Measurements from ENCODE around the gene GRHL1.

Gene GRHL1

GRCh38 chr2:9994462-9994861 lies 43.0 kb downstream of the GRHL1 start:
- no peak for TF ChIP-seq CTCF (IDR thresholded peaks at IDR 0.05; ENCODE audit: low read depth, low read length, missing control alignments)
- H3K36me3 ChIP-seq (replicated peaks), result no peaks in the 10 kb centered on the region
- DNase-seq, result no peak
- no peaks in the 10 kb centered on the region for H3K27me3 ChIP-seq (replicated peaks)
- no peak overlapping the region for H3K4me3 ChIP-seq (ENCODE audit: low read depth, low read length)
- H3K27ac ChIP-seq, result no peak overlapping the region
- in situ Hi-C loops (cut with HindIII; ENCODE audit: low pct_ligation_motif_present, low sequenced_read_pairs), result no loop called here

GRCh38 chr2:9995059-9995458 lies 43.6 kb downstream of the GRHL1 start:
- no peak overlapping the region for H3K27ac ChIP-seq
- no peaks in the 10 kb centered on the region for H3K36me3 ChIP-seq (replicated peaks)
- no peak for TF ChIP-seq CTCF (IDR thresholded peaks at IDR 0.05; ENCODE audit: low read depth, low read length, missing control alignments)
- in situ Hi-C loops (cut with HindIII; ENCODE audit: low pct_ligation_motif_present, low sequenced_read_pairs), result no loop called here
- no peaks in the 10 kb centered on the region for H3K27me3 ChIP-seq (replicated peaks)
- no peak overlapping the region for H3K4me3 ChIP-seq (ENCODE audit: low read depth, low read length)
- DNase-seq, result no peak

- in situ Hi-C loops (cut with HindIII; ENCODE audit: low pct_ligation_motif_present, low sequenced_read_pairs), result no loop called here
- no peak overlapping the region for H3K27ac ChIP-seq
- TF ChIP-seq CTCF (IDR thresholded peaks at IDR 0.05; ENCODE audit: low read depth, low read length, missing control alignments), result no peak
- no peaks in the 10 kb centered on the region for H3K27me3 ChIP-seq (replicated peaks)
- DNase-seq, result no peak
- no peak overlapping the region for H3K4me3 ChIP-seq (ENCODE audit: low read depth, low read length)
- no peaks in the 10 kb centered on the region for H3K36me3 ChIP-seq (replicated peaks)
These were observed 44.8 kb downstream of the GRHL1 start for GRCh38 chr2:9996321-9996720.

- DNase-seq, result no peak
- no peak for TF ChIP-seq CTCF (IDR thresholded peaks at IDR 0.05; ENCODE audit: low read depth, low read length, missing control alignments)
- no peak overlapping the region for H3K4me3 ChIP-seq (ENCODE audit: low read depth, low read length)
- no peaks in the 10 kb centered on the region for H3K27me3 ChIP-seq (replicated peaks)
- H3K27ac ChIP-seq, result no peak overlapping the region
- in situ Hi-C loops (cut with HindIII; ENCODE audit: low pct_ligation_motif_present, low sequenced_read_pairs), result no loop called here
- no peaks in the 10 kb centered on the region for H3K36me3 ChIP-seq (replicated peaks)
These were observed 46.4 kb downstream of the GRHL1 start for GRCh38 chr2:9997936-9998335.

- Histone ChIP-seq H3K36me3 (replicated peaks) (no peaks in the 10 kb centered on the region), H3K27me3 (replicated peaks) (no peaks in the 10 kb centered on the region), H3K27ac (no peak overlapping the region), H3K4me3 (ENCODE audit: low read depth, low read length) (no peak overlapping the region)
- DNase-seq, result no peak
- in situ Hi-C loops (cut with HindIII; ENCODE audit: low pct_ligation_motif_present, low sequenced_read_pairs), result no loop called here
- TF ChIP-seq CTCF (IDR thresholded peaks at IDR 0.05; ENCODE audit: low read depth, low read length, missing control alignments), result no peak
These were observed 47.6 kb downstream of the GRHL1 start for GRCh38 chr2:9998916-9999654.

- in situ Hi-C loops (cut with HindIII; ENCODE audit: low pct_ligation_motif_present, low sequenced_read_pairs), result no loop called here
- TF ChIP-seq CTCF (IDR thresholded peaks at IDR 0.05; ENCODE audit: low read depth, low read length, missing control alignments), result no peak
- no peak overlapping the region for H3K27ac ChIP-seq
- no peaks in the 10 kb centered on the region for H3K36me3 ChIP-seq (replicated peaks)
- DNase-seq, result no peak
- no peaks in the 10 kb centered on the region for H3K27me3 ChIP-seq (replicated peaks)
- no peak overlapping the region for H3K4me3 ChIP-seq (ENCODE audit: low read depth, low read length)
These were observed 48.2 kb downstream of the GRHL1 start for GRCh38 chr2:9999693-10000092.

Data from brain microvascular endothelial cell (primary cell).